ENCODE measurements around the gene SPSB4.

Gene SPSB4

DNA sequence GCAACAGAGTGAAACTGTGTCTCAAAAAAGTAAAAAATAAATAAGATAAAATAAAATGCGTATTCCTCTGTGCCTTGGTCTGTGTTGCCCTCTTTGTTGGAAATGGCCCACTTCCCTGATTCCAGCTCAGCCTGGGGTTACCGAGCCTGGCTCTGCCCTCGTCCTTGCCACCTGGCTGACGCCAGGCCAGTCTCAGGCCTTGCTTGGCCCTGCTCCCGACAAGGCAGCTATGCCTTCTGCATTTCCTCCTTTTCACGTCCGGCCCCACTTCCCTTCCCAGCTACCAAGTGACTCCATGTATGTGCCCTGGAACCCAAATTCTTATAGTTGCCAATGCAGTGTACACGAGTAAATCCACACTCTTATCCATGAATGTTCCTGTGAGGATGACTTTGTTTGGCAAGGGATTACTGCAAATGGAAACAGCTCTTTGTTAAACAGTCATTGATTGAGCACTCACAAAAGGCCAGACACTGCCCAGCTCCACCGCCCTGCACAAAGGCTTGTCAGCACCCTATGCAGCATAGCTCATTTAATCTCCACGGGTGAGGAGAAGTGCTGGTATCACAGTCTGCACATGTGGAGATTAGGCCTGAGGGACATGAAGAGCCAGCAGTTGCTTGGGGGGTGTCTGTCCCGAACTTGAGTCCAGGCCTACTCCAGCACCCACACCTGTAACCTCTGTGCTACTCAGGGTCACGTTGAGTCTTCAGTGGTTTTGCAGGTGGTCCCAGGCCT is 25.1 kb downstream of the SPSB4 start:
- peak; percentile 66 for DNase-seq

DNA sequence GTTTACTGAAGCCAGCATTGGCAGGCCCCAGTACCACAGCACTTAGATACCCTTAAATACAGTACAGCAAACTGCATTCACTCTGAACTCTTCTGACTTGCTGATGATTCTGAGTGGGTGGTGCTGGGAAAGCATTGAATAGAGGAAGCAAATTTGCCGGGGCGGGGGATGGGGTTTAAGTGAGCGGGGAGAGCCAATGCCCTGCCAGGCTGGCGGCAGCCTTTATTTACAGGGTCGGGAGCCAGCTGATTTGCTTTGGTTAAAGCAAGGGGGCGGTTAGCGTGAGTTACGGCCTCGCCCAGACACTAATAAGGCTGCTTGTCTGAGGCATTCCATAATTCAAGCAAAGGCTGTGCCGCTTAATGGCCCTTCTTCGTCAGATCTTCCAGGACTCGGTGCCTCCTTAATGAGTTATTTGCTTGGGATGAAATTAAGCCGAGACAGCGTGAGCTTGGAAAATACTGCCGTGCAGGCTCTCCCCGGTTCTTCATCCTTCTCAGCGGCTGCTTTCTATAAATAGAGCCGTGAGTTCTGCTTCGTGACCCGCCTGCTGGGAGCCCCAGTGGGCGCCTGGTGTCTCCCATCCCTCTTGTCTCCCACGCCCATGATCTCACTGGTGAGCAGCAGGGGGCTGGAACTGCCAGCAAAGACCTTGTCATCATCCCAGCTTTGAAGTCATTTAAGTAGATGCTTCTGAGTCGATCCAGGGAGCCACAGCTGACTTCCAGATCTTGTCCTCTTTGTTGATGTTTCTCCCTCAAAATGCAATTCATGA is 25.8 kb downstream of the SPSB4 start:
- DNase-seq = peak; percentile 84

DNA sequence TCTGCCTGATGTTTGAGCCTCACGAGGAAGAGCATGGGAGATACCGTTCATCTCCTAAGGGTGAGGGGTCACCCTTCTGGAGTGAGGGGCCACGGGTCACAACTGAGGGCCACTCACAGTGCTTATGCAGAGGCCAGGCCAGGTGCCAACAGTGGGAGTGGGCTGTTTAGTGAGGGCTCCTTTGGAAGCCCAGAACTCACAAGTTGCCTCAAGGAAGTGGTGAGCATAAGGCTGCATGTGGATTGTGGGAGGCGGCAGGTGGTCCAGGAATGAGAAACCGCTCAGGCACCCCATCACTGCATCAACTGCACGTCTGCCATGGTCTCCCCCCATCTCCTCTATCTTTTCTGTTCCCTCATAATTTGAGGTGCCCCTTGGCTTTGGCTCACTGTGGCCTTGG is 26.5 kb downstream of the SPSB4 start:
- DNase-seq = no peak

GRCh38 chr3:141078200-141078599 is 27.1 kb downstream of the SPSB4 start:
- DNase-seq = no peak

DNA sequence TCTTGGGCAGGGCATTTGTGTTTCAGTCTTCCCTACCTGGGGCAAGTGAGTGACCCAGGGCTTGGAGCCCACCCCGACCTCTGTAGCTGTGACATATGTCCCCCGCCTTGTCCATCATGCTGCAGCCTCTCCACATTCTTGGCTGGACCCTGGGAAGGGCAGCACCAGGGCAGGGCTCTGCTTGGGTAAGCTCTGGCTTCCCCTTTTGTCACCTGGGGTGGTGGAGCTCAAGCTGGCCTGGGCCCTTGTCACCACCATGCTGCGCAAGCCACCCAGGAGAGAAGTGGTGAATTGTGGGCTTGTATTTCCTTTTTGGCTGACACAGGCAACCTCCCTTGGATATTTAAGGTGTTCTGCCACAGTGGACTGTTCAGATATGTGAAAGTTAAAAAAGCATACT is 29.3 kb downstream of the SPSB4 start:
- no peak for DNase-seq

GRCh38 chr3:141081141-141081795 is 30.1 kb downstream of the SPSB4 start:
- DNase-seq = no peak

- DNase-seq = no peak
These were observed 30.9 kb downstream of the SPSB4 start for GRCh38 chr3:141082064-141082463.

GRCh38 chr3:141083226-141083625 is 32.1 kb downstream of the SPSB4 start:
- no peak for DNase-seq

GRCh38 chr3:141083836-141084649 is 32.9 kb downstream of the SPSB4 start:
- DNase-seq = peak; percentile 83

DNA sequence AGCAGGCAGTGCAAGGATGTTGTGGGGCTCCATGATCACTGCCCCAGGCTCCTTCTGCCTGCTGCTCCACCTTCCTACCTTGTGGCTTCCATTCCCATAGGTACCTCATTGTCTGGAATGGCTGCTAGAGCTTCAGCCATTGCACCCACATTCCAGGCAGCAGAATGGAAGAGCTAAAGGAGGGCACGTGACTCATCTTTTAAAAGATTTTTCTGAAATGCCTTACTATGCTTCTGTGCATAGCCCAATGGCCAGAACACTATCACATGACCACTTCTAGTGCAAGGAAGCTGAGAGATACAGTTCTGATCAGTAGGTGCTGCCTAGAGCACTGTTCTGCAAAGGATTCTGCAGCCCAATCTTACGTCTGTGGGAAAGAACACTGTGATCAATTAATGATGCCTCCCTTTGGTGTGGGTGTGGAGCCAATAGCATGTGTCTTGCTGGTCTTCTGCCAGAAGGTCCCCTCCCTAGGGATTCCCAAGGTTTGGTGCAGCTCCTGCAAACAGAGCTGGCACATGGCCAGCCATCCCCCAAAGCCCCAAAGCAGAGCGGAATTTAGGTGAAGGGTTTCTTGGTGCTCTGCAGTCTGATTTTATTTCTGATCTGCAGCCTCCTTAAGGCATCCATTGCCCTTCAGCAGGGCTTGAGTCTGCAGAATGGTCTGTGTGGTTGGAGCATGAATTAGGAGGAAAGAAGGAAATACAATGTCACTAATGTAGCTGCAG is 34.4 kb downstream of the SPSB4 start:
- no peak for DNase-seq

DNA sequence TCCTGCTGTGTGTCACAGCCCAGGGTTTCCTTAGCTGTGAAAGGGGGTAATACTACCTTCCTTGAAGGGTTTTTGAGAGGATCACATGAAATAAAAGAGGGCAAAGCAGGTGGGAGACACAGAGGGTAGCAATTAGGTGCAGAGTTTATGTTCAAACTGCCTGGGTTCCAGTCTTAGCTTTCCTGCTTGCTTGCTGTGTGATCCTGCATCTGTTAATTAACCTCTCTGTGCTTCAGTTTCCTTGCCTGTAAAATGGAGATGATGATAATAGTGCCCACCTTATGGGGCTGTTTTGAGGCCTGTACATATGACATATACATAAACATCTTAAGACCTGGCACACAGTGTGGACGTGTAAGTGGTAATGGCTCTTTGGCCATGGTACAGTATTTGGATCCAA is 35.0 kb downstream of the SPSB4 start:
- no peak for DNase-seq

DNA sequence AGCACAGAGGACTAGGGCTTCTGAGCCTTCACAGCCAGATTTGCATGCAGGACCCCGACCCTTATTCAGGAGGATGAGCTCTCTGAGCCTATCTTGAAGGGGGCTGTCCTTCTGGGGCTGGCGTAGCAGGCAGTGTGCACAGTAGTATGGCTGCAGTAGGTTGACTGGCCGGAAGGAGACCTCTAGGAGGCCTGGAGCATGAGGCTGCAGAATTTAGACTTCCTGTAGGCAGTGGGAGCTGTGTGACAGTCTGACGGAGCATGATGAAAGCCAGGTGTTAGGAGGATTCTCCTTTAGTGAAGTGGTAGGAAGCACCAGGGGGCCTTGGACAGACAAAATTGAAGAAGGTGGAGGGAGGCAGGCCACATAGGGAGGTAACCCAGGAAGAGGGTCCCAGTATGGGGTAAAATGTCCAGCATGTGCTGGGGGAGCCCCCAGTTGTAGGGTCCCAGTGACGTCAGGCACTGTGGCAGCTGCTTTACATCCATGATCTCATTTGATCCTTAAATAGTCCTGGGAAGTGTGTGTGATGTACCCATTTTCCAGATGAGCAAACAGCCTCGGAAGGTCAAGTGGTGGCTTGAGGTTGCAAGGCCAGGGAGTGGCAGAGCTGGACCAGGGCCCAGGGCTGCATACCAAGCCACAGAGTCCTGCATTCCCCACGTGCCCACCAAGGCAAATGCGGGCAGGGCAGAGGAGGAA is 36.1 kb downstream of the SPSB4 start:
- no peak for DNase-seq

GRCh38 chr3:141087778-141088130 is 36.6 kb downstream of the SPSB4 start:
- no peak for DNase-seq

DNA sequence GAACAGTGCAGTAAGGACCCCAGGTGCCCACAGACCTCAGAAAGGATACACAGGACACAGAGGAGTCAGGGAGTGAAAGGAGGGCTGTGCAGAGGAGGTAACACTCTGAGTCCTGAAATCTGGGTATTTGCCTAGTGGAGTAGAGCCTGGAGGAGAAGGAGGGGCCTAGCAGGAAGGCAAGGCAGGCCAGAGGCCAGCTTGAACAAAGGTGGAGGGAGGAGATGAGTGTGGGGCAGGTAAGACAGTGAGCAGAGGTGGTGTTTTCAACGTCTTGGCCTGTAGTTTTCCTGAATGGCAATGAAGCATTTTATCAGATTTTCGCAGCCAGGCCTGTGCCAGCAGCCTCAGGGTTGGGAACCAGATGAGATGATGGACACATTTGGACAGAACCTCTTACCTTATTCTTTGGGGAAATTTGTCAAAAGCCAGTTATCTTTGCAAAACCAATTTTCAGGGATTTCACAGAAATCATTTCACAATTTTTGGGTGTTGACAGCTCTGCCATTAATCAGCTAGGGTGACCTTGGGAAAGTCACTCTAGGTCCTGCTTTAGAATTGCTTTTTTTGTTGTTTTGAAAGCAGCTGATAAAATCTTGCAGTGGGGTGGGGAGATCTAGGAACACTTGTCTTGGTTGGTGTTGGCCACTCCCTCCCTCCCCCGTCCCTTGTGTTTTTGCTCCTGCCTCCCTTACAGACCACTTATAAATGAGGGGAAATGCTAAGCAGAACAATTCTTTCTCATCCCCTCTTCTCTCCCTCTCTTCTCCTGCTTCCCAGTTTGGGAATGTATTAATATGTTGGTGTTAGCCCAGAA is 38.4 kb downstream of the SPSB4 start:
- no peak for DNase-seq

DNA sequence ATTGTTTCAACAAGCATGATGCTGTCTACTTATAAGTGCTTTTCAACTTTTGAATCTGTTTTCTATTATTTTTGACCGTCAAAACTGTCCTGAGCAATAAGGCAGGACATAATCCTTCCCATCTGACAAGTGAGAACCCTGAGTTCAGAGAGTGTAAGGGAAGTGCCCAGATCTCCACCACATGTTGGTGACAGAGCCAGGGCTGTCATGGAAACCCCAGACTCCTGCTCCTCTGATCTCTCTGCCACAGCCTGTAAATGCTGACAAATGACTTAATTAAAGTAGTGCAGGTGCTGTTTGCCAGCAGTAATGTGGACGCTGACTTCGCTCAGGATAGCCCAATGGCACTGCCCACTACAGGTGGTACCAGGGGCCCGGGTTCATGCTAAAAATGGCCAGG is 40.3 kb downstream of the SPSB4 start:
- no peak for DNase-seq

DNA sequence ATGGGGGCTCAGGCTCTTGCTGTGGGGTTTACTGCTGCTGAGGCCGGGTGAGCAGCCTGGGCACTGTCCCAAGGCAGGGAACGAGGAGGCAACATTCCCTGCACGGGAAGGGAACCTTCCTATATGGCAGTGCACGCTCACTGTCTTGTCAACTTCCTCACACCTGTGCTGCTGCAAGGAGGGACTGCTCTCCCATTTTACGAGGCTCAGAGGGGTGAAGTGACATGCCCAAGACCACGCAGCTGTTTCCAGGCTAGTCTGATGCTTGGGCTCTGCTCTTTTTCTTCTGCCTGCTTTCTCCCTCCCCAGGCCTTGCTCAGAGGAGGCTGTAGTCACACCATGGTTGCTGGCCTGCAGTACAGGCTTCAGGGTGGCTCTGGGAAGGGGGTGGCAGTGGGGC is 41.5 kb downstream of the SPSB4 start:
- no peak for DNase-seq

GRCh38 chr3:141093397-141093796 is 42.2 kb downstream of the SPSB4 start:
- no peak for DNase-seq

GRCh38 chr3:141093971-141094684 is 43.0 kb downstream of the SPSB4 start:
- DNase-seq = no peak

DNA sequence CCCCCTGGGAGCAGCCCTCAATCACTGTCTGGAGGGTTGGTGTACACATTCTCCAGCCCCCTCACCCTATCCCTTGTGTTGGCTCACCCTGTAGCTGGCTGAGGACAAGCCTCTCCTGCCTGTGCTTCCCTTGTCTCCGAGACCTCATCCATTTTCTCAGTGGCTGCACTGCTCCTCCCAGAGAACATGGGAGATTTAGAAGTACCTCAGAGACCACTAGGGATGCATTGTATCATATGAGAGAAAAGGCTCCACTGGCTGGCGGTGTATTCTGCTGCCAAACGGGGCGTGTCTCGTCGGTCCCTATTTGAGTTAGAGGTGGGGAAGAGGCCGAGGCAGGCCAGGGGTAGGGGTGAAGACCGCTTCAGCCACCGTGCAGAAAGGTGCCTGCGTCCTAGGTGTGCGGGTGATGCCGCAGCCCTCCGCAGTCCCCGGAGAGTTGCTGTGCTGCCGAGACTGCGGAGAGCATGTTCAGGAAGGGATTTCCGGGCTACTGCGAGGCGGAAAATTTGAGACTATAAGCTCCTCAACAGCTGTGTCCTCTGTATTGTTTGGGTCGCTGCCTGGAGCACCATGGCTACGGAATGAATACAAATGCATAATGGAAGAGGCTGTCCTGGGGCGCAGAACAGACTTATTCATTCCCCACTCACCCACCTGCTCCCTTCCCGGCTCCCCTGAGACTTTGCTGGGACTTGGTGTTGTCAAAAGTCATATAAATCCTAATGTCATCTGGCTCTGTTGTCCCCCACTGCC is 43.8 kb downstream of the SPSB4 start:
- peak; percentile 85 for DNase-seq
